Astrocyte (in vitro differentiated cells and primary cell): ENCODE measurements around the gene HOXD12. TPM values are rescaled to one million over a fixed set of nuclear protein-coding genes. Genes with fewer than 3 reads are reported as not detected.

Experiments used
- DNase-seq: peaks from one replicate; pipeline ENCODE4 v3.0.0-alpha.2; 2010; ENCODE audit warnings: low read depth
- FAIRE-seq: peaks from 2 replicates; lab custom pipeline; 2011; peaks lifted over from hg19 to GRCh38; lab: Jason Lieb, UNC
- H2AFZ ChIP-seq: 2 replicates; pipeline ENCODE4 v1.6.0; 2012; ENCODE audit warnings: low read depth, low read length, inconsistent platforms
- H3K27ac ChIP-seq: 2 replicates; pipeline ENCODE4 v1.5.1; 2011; ENCODE audit warnings: low read depth, low read length, inconsistent platforms
- H3K27me3 ChIP-seq: 2 replicates; pipeline ENCODE4 v1.6.0; 2011; ENCODE audit warnings: low read length, inconsistent platforms; ENCODE audit not compliant: insufficient read depth
- H3K36me3 ChIP-seq: 2 replicates; pipeline ENCODE4 v1.5.1; 2011; ENCODE audit warnings: low read length, inconsistent platforms; ENCODE audit not compliant: insufficient read depth
- H3K4me1 ChIP-seq: 2 replicates; pipeline ENCODE4 v1.5.1; 2011; ENCODE audit warnings: low read length, inconsistent platforms; ENCODE audit not compliant: insufficient read depth
- H3K4me2 ChIP-seq: 2 replicates; pipeline ENCODE4 v1.6.0; 2012; ENCODE audit warnings: low read length, inconsistent platforms
- H3K4me3 ChIP-seq: 2 replicates; pipeline ENCODE4 v1.5.1; 2011; ENCODE audit warnings: low read depth, mild to moderate bottlenecking, low read length, inconsistent platforms; ENCODE audit not compliant: insufficient read depth
- H3K79me2 ChIP-seq: 2 replicates; pipeline ENCODE4 v1.6.0; 2012; ENCODE audit warnings: mild to moderate bottlenecking, low read length, inconsistent platforms; ENCODE audit not compliant: insufficient read depth
- H3K9ac ChIP-seq: 2 replicates; pipeline ENCODE4 v1.6.0; 2012; ENCODE audit warnings: mild to moderate bottlenecking, low read length, inconsistent platforms
- H3K9me3 ChIP-seq: 2 replicates; pipeline ENCODE4 v1.5.1; 2012; ENCODE audit warnings: low read depth, mild to moderate bottlenecking, low read length, inconsistent platforms; ENCODE audit not compliant: insufficient read depth
- H4K20me1 ChIP-seq: 2 replicates; pipeline ENCODE4 v1.6.0; 2012; ENCODE audit warnings: low read length, inconsistent platforms; ENCODE audit not compliant: insufficient read depth
- H3K27ac Mint-ChIP-seq: one replicate; pipeline ENCODE4 v1.8.0; 2021; ENCODE audit warnings: mild to moderate bottlenecking, mixed read lengths; ENCODE audit not compliant: unreplicated experiment
- H3K27me3 Mint-ChIP-seq: one replicate; pipeline ENCODE4 v1.8.0; 2021; ENCODE audit warnings: low read depth, mixed read lengths; ENCODE audit not compliant: unreplicated experiment
- H3K36me3 Mint-ChIP-seq: one replicate; pipeline ENCODE4 v1.8.0; 2021; ENCODE audit warnings: low read depth, mixed read lengths; ENCODE audit not compliant: unreplicated experiment
- H3K4me1 Mint-ChIP-seq: one replicate; pipeline ENCODE4 v1.8.0; 2021; ENCODE audit warnings: low read depth, mixed read lengths; ENCODE audit not compliant: unreplicated experiment
- H3K4me3 Mint-ChIP-seq: one replicate; pipeline ENCODE4 v1.8.0; 2021; ENCODE audit warnings: mild to moderate bottlenecking, moderate library complexity, mixed read lengths; ENCODE audit not compliant: unreplicated experiment
- H3K9me3 Mint-ChIP-seq: one replicate; pipeline ENCODE4 v1.8.0; 2021; ENCODE audit warnings: mild to moderate bottlenecking, mixed read lengths; ENCODE audit not compliant: unreplicated experiment
- EZH2 ChIP-seq: IDR thresholded peaks from 2 replicates; pipeline ENCODE4 v1.6.1; 2012; ENCODE audit warnings: mild to moderate bottlenecking, low read length, inconsistent platforms; ENCODE audit not compliant: insufficient read depth
- total RNA-seq: library from RNA; stranded (reverse); gene quantifications from 2 replicates; pipeline ENCODE4 v1.2.1, GENCODE V29; 2021
- TF ChIP-seq, protein P1 (sequence below): IDR thresholded peaks from 2 replicates; pipeline ENCODE4 v1.5.1; 2011; ENCODE audit warnings: low read depth, mild to moderate bottlenecking, inconsistent platforms, low read length, moderate library complexity; ENCODE audit not compliant: insufficient read depth

Gene HOXD12
- total RNA-seq, 1 donor from 2014 or later = not detected

DNA sequence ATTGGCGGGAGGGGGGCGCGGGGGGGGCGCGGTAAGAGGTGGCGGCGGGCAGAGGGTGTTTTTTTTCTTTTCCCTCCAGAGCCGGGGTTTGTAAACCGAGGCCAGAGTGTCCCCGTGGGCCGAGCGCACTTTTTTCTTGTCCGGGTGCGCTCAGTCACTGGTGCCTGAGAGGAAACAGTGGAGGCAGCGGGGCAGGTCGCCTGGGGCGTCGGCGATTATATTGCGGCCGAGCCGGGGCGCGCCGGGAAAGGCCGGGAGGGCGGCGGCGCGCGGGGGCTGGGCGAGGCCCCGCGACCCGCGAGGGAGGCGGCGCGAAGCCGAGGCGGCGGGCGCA, 30.2 kb downstream of the HOXD12 start:
- Histone ChIP-seq H3K27ac (no peak overlapping the region), H4K20me1 (no peaks in the 10 kb centered on the region), H3K4me1 (no peaks in the 10 kb centered on the region), H3K36me3 (no peaks in the 10 kb centered on the region), H3K4me3 (no peak overlapping the region), H2AFZ (no peak overlapping the region), H3K4me2 (peak overlapping the region; percentile 72), H3K9ac (no peak overlapping the region), H3K79me2 (no peaks in the 10 kb centered on the region), H3K27me3 (peaks cover 91% of the 10 kb centered on the region), H3K9me3 (no peaks in the 10 kb centered on the region)
- Mint-ChIP-seq H3K27ac (no peak overlapping the region), H3K27me3 (peaks cover 83% of the 10 kb centered on the region), H3K4me3 (peak overlapping the region; percentile 27), H3K9me3 (peaks cover 16% of the 10 kb centered on the region), H3K36me3 (no peaks in the 10 kb centered on the region), H3K4me1 (peaks cover 3% of the 10 kb centered on the region)
- DNase-seq (no peak), FAIRE-seq (no peak)
- TF ChIP-seq, protein P1, sequence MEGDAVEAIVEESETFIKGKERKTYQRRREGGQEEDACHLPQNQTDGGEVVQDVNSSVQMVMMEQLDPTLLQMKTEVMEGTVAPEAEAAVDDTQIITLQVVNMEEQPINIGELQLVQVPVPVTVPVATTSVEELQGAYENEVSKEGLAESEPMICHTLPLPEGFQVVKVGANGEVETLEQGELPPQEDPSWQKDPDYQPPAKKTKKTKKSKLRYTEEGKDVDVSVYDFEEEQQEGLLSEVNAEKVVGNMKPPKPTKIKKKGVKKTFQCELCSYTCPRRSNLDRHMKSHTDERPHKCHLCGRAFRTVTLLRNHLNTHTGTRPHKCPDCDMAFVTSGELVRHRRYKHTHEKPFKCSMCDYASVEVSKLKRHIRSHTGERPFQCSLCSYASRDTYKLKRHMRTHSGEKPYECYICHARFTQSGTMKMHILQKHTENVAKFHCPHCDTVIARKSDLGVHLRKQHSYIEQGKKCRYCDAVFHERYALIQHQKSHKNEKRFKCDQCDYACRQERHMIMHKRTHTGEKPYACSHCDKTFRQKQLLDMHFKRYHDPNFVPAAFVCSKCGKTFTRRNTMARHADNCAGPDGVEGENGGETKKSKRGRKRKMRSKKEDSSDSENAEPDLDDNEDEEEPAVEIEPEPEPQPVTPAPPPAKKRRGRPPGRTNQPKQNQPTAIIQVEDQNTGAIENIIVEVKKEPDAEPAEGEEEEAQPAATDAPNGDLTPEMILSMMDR = no peak
- TF ChIP-seq EZH2 = peak; percentile 12

DNA sequence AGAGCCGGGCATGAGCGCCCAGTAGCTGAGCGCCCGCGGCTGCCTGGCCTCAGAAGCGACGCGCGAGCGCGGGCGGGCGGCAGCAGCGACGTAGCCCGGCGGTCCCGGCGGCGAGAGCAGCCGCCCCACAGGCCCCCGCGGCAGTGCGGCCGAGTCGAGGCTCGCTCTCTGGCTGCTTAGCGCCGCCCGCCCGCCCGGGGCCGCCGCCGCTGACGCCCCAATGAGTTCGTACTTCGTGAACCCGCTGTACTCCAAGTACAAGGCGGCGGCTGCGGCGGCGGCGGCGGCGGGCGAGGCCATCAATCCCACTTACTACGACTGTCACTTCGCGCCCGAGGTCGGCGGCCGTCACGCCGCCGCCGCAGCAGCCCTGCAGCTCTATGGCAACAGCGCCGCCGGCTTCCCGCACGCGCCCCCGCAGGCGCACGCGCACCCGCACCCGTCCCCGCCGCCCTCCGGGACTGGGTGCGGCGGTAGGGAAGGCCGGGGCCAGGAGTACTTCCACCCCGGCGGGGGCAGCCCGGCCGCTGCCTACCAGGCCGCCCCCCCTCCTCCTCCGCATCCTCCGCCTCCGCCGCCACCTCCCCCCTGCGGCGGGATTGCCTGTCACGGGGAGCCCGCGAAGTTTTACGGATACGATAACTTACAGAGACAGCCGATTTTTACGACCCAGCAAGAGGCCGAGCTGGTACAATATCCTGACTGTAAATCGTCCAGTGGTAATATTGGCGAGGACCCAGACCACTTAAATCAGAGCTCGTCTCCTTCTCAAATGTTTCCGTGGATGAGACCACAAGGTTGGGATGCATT, 30.8 kb downstream of the HOXD12 start:
- DNase-seq (no peak), FAIRE-seq (no peak)
- Histone ChIP-seq H4K20me1 (no peaks in the 10 kb centered on the region), H3K4me1 (no peaks in the 10 kb centered on the region), H3K27ac (no peak overlapping the region), H3K9ac (no peak overlapping the region), H3K36me3 (no peaks in the 10 kb centered on the region), H3K4me2 (peak overlapping the region; percentile 72), H3K4me3 (no peak overlapping the region), H3K79me2 (no peaks in the 10 kb centered on the region), H3K9me3 (no peaks in the 10 kb centered on the region), H3K27me3 (peaks cover 90% of the 10 kb centered on the region), H2AFZ (no peak overlapping the region)
- peak overlapping the region; percentile 17 for H3K4me3 Mint-ChIP-seq
- H3K9me3 Mint-ChIP-seq = peaks cover 22% of the 10 kb centered on the region
- H3K36me3 Mint-ChIP-seq = no peaks in the 10 kb centered on the region
- TF ChIP-seq EZH2 = peak; percentile 92
- TF ChIP-seq, protein P1 = no peak
- peak overlapping the region; percentile 68 for H3K27ac Mint-ChIP-seq
- peaks cover 83% of the 10 kb centered on the region for H3K27me3 Mint-ChIP-seq
- H3K4me1 Mint-ChIP-seq = peaks cover 3% of the 10 kb centered on the region
